ENCODE results near the gene TBC1D16. TPM values are rescaled to one million over a fixed set of nuclear protein-coding genes. Genes with fewer than 3 reads are reported as not detected.

Gene TBC1D16
- total RNA-seq, 6 experiments from 2014 or later = 15.1 to 25.5 (median 17.9) TPM

DNA sequence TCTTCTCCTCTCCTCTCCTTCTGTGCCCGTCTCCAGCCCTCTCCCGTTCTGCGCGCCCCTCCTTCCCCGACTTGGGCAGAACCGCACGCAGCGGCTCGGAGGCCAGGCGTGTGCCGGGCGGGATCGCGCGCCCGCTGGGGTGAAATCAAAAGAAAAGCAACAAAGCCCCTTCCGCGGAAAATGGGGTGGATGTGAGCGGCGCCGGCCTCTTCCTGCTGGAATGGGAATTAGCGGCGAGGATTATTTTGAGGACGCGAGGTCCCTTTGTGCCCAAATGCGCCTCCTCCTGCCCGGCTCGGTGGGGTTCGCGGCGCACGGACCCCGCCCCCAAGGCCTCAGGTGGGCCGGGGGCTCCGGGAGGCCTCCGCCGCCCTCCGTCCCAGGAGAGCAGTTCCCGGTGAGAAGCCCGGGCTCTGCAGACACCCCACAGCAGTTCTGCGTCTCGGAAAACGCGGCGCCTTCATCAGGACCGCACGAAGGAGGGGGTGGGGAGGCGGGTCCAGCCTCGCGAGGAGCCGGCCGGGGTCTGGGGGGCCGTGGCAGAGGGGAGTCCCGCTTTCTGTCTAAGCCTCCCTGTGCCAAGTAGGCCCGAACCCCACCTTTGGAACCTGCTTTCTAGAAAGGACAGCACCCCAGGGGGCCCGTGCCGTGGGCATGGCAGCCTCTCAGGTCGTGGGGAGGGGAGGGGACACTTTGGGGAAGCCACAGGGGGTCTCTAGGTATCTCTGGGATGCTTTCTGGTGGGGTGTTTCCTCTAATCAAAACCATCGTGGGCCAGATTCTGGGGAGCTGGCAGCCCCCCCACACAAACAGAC is 105.4 kb downstream of the TBC1D16 start:
- Mint-ChIP-seq H3K27ac (no peak overlapping the region), H3K27me3 (ENCODE audit: insufficient read depth) (peaks cover 40% of the 10 kb centered on the region), H3K4me3 (no peak overlapping the region), H3K4me1 (ENCODE audit: low read depth) (no peaks in the 10 kb centered on the region), H3K9me3 (no peaks in the 10 kb centered on the region), H3K36me3 (ENCODE audit: low read depth) (no peaks in the 10 kb centered on the region)
- TF ChIP-seq CTCF (IDR thresholded peaks at IDR 0.05) = no peak
- no peak for DNase-seq

DNA sequence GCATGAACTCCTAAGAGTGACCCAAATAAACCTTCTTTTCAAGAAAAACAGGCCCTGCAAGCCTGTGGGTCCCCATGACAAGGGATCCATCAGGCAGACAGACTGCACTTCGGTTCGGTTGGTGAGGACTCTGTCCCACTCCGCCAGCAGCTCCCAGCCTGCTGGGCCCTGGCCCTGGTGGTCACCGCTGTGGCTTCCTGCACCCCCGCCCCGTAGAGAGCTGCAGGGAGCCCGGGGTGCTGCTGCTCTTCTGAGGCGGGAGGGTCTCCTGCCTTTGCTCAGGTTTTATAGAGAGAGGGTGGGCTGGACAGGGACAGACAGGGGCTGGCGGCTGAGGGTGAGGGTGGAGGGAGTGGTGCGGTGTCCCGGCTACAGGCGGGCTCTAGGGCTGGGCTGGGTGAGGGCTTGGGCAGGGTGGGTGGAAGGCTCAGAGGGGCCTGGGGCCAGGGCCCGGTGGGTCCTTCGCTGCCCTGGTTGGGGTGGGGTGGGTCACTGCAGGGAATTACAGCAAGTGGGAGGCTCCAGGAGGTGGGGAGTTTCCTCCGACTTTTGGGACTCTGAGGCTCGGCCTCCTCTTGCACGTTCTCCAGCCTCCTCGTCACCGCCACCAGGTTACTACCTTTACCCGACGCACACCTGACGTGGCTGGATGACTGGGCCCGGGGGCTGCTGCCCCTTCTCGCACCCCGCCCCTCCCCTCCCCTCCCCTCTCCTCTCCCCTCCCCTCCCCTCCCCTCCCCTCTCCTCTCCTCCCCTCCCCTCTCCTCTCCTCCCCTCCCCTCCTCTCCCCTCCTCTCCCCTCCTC is 106.2 kb downstream of the TBC1D16 start:
- peaks cover 44% of the 10 kb centered on the region for H3K27me3 Mint-ChIP-seq (ENCODE audit: insufficient read depth)
- no peak for DNase-seq
- H3K4me1 Mint-ChIP-seq (ENCODE audit: low read depth) = no peaks in the 10 kb centered on the region
- no peak overlapping the region for H3K27ac Mint-ChIP-seq
- TF ChIP-seq CTCF (IDR thresholded peaks at IDR 0.05) = no peak
- no peaks in the 10 kb centered on the region for H3K9me3 Mint-ChIP-seq
- H3K4me3 Mint-ChIP-seq = no peak overlapping the region
- H3K36me3 Mint-ChIP-seq (ENCODE audit: low read depth) = no peaks in the 10 kb centered on the region

DNA sequence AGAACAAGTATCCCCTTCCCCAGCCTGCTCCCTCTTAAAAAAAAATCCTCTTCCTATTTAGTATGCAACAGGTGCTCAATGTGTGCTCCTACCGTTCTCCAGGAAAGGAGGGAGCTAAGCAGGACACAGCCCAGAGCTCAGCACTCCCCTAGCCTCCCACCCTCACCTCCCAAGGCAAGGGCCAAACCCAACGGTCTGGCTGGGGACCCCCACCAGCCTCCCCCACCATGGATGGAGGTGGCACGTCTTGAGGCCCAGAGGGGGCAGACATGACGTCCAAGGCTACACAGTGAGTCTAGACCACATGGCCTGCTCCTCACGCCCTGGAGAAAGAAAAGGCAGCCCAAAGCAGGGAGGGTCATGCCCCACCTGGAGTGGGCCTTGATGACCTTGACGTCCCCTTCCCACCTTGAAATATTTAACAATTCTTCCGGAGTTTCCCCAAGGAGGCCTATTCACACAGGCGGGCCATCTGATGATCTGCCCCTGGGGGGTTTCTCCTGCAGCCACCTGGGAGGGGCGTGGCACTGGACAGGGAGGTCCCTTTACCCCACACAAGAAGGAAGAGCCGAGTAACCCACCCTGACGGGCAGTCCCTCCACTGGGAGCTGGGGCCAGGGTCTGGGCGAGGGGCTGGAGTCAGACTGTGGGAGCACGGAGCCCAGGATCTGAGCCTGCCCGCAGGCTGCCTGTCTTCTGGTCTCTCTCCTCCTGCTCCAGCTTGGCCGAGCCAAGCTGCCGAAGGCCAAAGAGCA is 107.0 kb downstream of the TBC1D16 start:
- no peak for TF ChIP-seq CTCF (IDR thresholded peaks at IDR 0.05)
- Mint-ChIP-seq H3K36me3 (ENCODE audit: low read depth) (no peaks in the 10 kb centered on the region), H3K27me3 (ENCODE audit: insufficient read depth) (peaks cover 49% of the 10 kb centered on the region), H3K27ac (no peak overlapping the region), H3K4me3 (no peak overlapping the region), H3K9me3 (no peaks in the 10 kb centered on the region), H3K4me1 (ENCODE audit: low read depth) (no peaks in the 10 kb centered on the region)
- DNase-seq = no peak

GRCh38 chr17:79927688-79928501 is 107.8 kb downstream of the TBC1D16 start:
- no peak overlapping the region for H3K27ac Mint-ChIP-seq
- H3K4me3 Mint-ChIP-seq = no peak overlapping the region
- no peak for DNase-seq
- no peaks in the 10 kb centered on the region for H3K4me1 Mint-ChIP-seq (ENCODE audit: low read depth)
- H3K36me3 Mint-ChIP-seq (ENCODE audit: low read depth) = no peaks in the 10 kb centered on the region
- peaks cover 45% of the 10 kb centered on the region for H3K27me3 Mint-ChIP-seq (ENCODE audit: insufficient read depth)
- H3K9me3 Mint-ChIP-seq = no peaks in the 10 kb centered on the region
- TF ChIP-seq CTCF (IDR thresholded peaks at IDR 0.05) = no peak

DNA sequence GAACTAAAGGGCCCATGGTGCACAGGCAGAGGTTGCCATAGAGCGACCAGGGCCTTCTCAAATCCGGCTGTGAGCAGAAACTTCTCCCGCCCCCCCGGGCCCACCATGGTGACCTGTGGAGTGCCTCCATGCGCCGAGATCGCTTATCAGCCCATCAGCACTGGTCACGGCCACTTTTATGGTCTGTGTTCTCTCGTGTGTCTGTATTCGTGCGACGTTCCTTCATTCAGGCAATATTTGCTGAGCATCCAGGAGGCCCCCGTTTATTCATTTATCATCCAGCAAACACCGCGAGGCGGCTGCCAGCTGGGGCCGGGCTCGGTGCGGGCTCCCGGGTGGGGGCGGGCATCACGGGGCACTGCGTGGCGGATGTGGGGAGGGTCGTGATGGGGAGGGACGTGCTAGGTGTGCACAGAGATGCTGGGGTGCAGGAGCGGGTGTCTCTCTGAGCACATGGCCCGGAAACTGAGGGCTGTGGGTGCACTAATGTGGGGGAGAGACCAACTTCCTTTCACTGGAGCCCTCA is 108.5 kb downstream of the TBC1D16 start:
- no peak for TF ChIP-seq CTCF (IDR thresholded peaks at IDR 0.05)
- DNase-seq = no peak
- Mint-ChIP-seq H3K36me3 (ENCODE audit: low read depth) (no peaks in the 10 kb centered on the region), H3K4me1 (ENCODE audit: low read depth) (no peaks in the 10 kb centered on the region), H3K9me3 (no peaks in the 10 kb centered on the region), H3K27ac (no peak overlapping the region), H3K27me3 (ENCODE audit: insufficient read depth) (peaks cover 42% of the 10 kb centered on the region), H3K4me3 (no peak overlapping the region)
